ENCODE data around the gene C13orf42.
A peak's percentile ranks its signal among the peaks of the same experiment; 100 is the strongest.
"Not testable (repeated sequence)": the region's sequence is repeated elsewhere in the genome, so short reads cannot be mapped to it uniquely, and the experiment has no call there.

C13orf42 gene

GRCh38 chr13:51120873-51121272 is 9.8 kb upstream of the C13orf42 start:
- DNase-seq (ENCODE audit: low spot score) = not testable (repeated sequence)

- DNase-seq (ENCODE audit: low spot score) = no peak
Measured at GRCh38 chr13:51118809-51119431, 7.8 kb upstream of the C13orf42 start.

GRCh38 chr13:51113969-51114368 is 2.9 kb upstream of the C13orf42 start:
- DNase-seq (ENCODE audit: low spot score) = no peak

- no peak for DNase-seq (ENCODE audit: low spot score)
Measured at GRCh38 chr13:51113186-51113881, 2.3 kb upstream of the C13orf42 start.

- no peak for DNase-seq (ENCODE audit: low spot score)
Measured at GRCh38 chr13:51112771-51113170, 1.7 kb upstream of the C13orf42 start.

GRCh38 chr13:51111997-51112396 is 923 bp upstream of the C13orf42 start:
- DNase-seq (ENCODE audit: low spot score) = no peak

GRCh38 chr13:51107996-51108395 is 3.1 kb downstream of the C13orf42 start:
- DNase-seq (ENCODE audit: low spot score) = no peak

GRCh38 chr13:51105046-51105445 is 6.0 kb downstream of the C13orf42 start:
- DNase-seq (ENCODE audit: low spot score) = no peak

GRCh38 chr13:51101636-51102235 is 9.3 kb downstream of the C13orf42 start:
- DNase-seq (ENCODE audit: low spot score) = no peak

GRCh38 chr13:51097353-51098043 is 13.6 kb downstream of the C13orf42 start:
- no peak for DNase-seq (ENCODE audit: low spot score)

GRCh38 chr13:51096131-51096530 is 14.9 kb downstream of the C13orf42 start:
- DNase-seq (ENCODE audit: low spot score) = no peak

- DNase-seq (ENCODE audit: low spot score) = no peak
Measured at GRCh38 chr13:51093574-51093973, 17.5 kb downstream of the C13orf42 start.

GRCh38 chr13:51091839-51092238 is 19.2 kb downstream of the C13orf42 start:
- no peak for DNase-seq (ENCODE audit: low spot score)

GRCh38 chr13:51083706-51084105 is 27.4 kb downstream of the C13orf42 start:
- no peak for DNase-seq (ENCODE audit: low spot score)

- not testable (repeated sequence) for DNase-seq (ENCODE audit: low spot score)
Measured at GRCh38 chr13:51080478-51081065, 30.5 kb downstream of the C13orf42 start.

- no peak for DNase-seq (ENCODE audit: low spot score)
Measured at GRCh38 chr13:51071493-51071892, 39.6 kb downstream of the C13orf42 start.

GRCh38 chr13:51070005-51070649 is 40.9 kb downstream of the C13orf42 start:
- peak; percentile 68 for DNase-seq (ENCODE audit: low spot score)

GRCh38 chr13:51068501-51068900 is 42.6 kb downstream of the C13orf42 start:
- no peak for DNase-seq (ENCODE audit: low spot score)

GRCh38 chr13:51067706-51068105 is 43.4 kb downstream of the C13orf42 start:
- no peak for DNase-seq (ENCODE audit: low spot score)

- no peak for DNase-seq (ENCODE audit: low spot score)
Measured at GRCh38 chr13:51067210-51067701, 43.8 kb downstream of the C13orf42 start.

GRCh38 chr13:51066091-51066831 is 44.8 kb downstream of the C13orf42 start:
- DNase-seq (ENCODE audit: low spot score) = no peak
